Activated CD8-positive, alpha-beta T cell treated with anti-CD3 and anti-CD28 coated beads for 36 hours (primary cell): ENCODE data around the gene CD48. TPM values are rescaled to one million over a fixed set of nuclear protein-coding genes. Genes with fewer than 3 reads are reported as not detected.

Experiments
- ATAC-seq: fragments of 200-7000 bp; cut with Tn5 transposase; one replicate; pipeline ENCODE4 v1.10.0; 2021; ENCODE audit warnings: mild to moderate bottlenecking, moderate library complexity
- CTCF ChIA-PET: fragments of 350-600 bp; sonication (Branson Sonifier 250); formaldehyde crosslinking; loops from one replicate; lab custom pipeline; 2021; ENCODE audit warnings: antibody characterized with exemption; lab: Charles Lee
- POLR2A ChIA-PET: fragments of 350-600 bp; sonication (Branson Sonifier 250); formaldehyde crosslinking; loops from one replicate; lab custom pipeline; 2021; ENCODE audit warnings: antibody characterized with exemption; lab: Charles Lee
- DNase-seq: peaks from one replicate; pipeline ENCODE4 v3.0.0-alpha.2; 2020
- H3K27ac Mint-ChIP-seq: one replicate; pipeline ENCODE4 v1.8.0; 2021; ENCODE audit warnings: mild to moderate bottlenecking, mixed read lengths
- H3K27me3 Mint-ChIP-seq: one replicate; pipeline ENCODE4 v1.8.0; 2021; ENCODE audit warnings: mixed read lengths
- H3K36me3 Mint-ChIP-seq: one replicate; pipeline ENCODE4 v1.8.0; 2021; ENCODE audit warnings: low read depth, mixed read lengths
- H3K4me1 Mint-ChIP-seq: one replicate; pipeline ENCODE4 v1.8.0; 2021; ENCODE audit warnings: low read depth, mixed read lengths
- H3K4me3 Mint-ChIP-seq: one replicate; pipeline ENCODE4 v1.8.0; 2021; ENCODE audit warnings: mild to moderate bottlenecking, moderate library complexity, mixed read lengths
- H3K9me3 Mint-ChIP-seq: one replicate; pipeline ENCODE4 v1.8.0; 2021; ENCODE audit warnings: mixed read lengths
- CTCF ChIP-seq: fragments of 200-600 bp; IDR thresholded peaks from one replicate; pipeline ENCODE4 v1.8.0; 2022; ENCODE audit warnings: antibody characterized with exemption, mild to moderate bottlenecking
- intact Hi-C: fragments of 100-400 bp; cut with micrococcal nuclease; formaldehyde crosslinking; loops from one replicate; pipeline ENCODE4 v1.10.0; 2022
- total RNA-seq, 2 experiments: library from RNA; stranded (reverse); gene quantifications; one replicate each; pipeline ENCODE4 v1.2.3, GENCODE V29; 2021

CD48 gene
- total RNA-seq, 2 experiments from 2014 or later: 379 to 388 TPM

- no peak for TF ChIP-seq CTCF
- ChIA-PET POLR2A (interaction anchor here (0.7 to 3.4 kb wide), 6 partner anchors 8 to 99 kb away, joined by 3 to 19 read pairs (median 4); no protein-coding TSS in a partner anchor), CTCF (interaction anchor here (0.9 to 5.0 kb wide), 15 partner anchors 10 to 281 kb away, joined by 3 to 42 read pairs (median 5); partner anchors contain the start of genes ITLN2 and SLAMF1)
- Mint-ChIP-seq H3K9me3 (peaks cover 4% of the 10 kb centered on the region), H3K4me1 (peaks cover 27% of the 10 kb centered on the region), H3K27ac (no peak overlapping the region), H3K27me3 (no peaks in the 10 kb centered on the region), H3K4me3 (no peak overlapping the region), H3K36me3 (peaks cover 29% of the 10 kb centered on the region)
- intact Hi-C loops: loop anchor here (5.0 kb wide), 1 partner anchor 34 kb away; no protein-coding TSS in a partner anchor
- DNase-seq (peak; percentile 54), ATAC-seq (peak; percentile 50)
Measured at GRCh38 chr1:160672789-160673695, 38.6 kb downstream of the CD48 start.

- intact Hi-C loops: loop anchor here (5.0 kb wide), 1 partner anchor 35 kb away; no protein-coding TSS in a partner anchor
- POLR2A ChIA-PET: interaction anchor here (0.7 to 1.0 kb wide), 4 partner anchors 11 to 115 kb away, joined by 3 to 5 read pairs (median 3); no protein-coding TSS in a partner anchor
Measured at GRCh38 chr1:160671603-160672517, 39.8 kb downstream of the CD48 start.

GRCh38 chr1:160670701-160671100 is 40.9 kb downstream of the CD48 start:
- Mint-ChIP-seq H3K36me3 (peaks cover 25% of the 10 kb centered on the region), H3K4me1 (peaks cover 30% of the 10 kb centered on the region), H3K9me3 (peaks cover 4% of the 10 kb centered on the region), H3K27ac (no peak overlapping the region), H3K4me3 (no peak overlapping the region), H3K27me3 (no peaks in the 10 kb centered on the region)
- POLR2A ChIA-PET: interaction anchor here (1.0 kb wide), 1 partner anchor 47 kb away, joined by 5 read pairs; no protein-coding TSS in a partner anchor
- DNase-seq (no peak), ATAC-seq (no peak)
- CTCF ChIA-PET: no interaction called here
- intact Hi-C loops: loop anchor here (5.0 kb wide), 1 partner anchor 37 kb away; no protein-coding TSS in a partner anchor
- TF ChIP-seq CTCF: no peak

More at GRCh38 chr1:160671603-160672517, 39.8 kb downstream of the CD48 start:
- Mint-ChIP-seq H3K27ac (no peak overlapping the region), H3K4me3 (no peak overlapping the region), H3K36me3 (peaks cover 24% of the 10 kb centered on the region), H3K4me1 (peaks cover 25% of the 10 kb centered on the region), H3K27me3 (no peaks in the 10 kb centered on the region), H3K9me3 (peaks cover 4% of the 10 kb centered on the region)
- DNase-seq (no peak), ATAC-seq (no peak)
- CTCF ChIA-PET: interaction anchor here (1.4 to 5.0 kb wide), 8 partner anchors 10 to 280 kb away, joined by 4 to 42 read pairs (median 10); partner anchors contain the start of gene SLAMF1
- TF ChIP-seq CTCF: no peak

- H3K4me1 Mint-ChIP-seq: peaks cover 34% of the 10 kb centered on the region
- H3K9me3 Mint-ChIP-seq: peaks cover 4% of the 10 kb centered on the region
- TF ChIP-seq CTCF: no peak
- no peaks in the 10 kb centered on the region for H3K27me3 Mint-ChIP-seq
- H3K4me3 Mint-ChIP-seq: no peak overlapping the region
- ChIA-PET CTCF (interaction anchor here (1.4 to 2.1 kb wide), 3 partner anchors 11 to 98 kb away, joined by 4 to 18 read pairs (median 6); no protein-coding TSS in a partner anchor), POLR2A (no interaction called here)
- DNase-seq: no peak
- intact Hi-C loops: loop anchor here (5.0 kb wide), 1 partner anchor 37 kb away; no protein-coding TSS in a partner anchor
- no peak for ATAC-seq
- no peak overlapping the region for H3K27ac Mint-ChIP-seq
- H3K36me3 Mint-ChIP-seq: peaks cover 25% of the 10 kb centered on the region
Measured at GRCh38 chr1:160669802-160670201, 41.8 kb downstream of the CD48 start.
